ENCODE results near the gene SMYD5.

Gene SMYD5

DNA sequence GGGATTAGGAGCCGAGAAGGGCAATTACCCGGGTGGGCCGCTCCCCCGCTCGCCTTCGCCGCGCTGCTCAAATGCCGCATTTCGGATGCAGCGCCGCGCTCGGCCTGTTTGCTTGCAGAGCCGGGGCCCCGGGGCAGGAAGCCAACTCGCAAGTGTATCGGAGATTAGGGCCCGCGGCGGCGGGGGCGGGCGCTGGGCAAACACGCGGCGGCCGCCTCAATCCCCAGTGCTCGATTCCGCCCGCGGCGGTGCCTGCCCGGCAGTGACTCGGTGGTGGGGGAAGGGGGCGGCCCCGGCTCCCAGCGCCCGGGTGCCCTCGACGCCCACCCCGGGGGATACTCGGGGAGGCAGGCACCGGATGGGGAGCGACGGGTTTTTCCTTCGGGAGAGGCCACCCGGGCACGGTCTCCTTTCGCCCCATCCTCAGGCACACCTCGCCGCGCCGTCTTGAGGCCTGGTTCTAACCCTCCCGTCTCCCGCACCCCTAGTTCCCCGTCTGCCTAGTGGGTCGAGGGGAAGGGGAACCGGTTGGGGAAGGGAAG, 38.3 kb upstream of the SMYD5 start:
- TF ChIP-seq, protein P1, sequence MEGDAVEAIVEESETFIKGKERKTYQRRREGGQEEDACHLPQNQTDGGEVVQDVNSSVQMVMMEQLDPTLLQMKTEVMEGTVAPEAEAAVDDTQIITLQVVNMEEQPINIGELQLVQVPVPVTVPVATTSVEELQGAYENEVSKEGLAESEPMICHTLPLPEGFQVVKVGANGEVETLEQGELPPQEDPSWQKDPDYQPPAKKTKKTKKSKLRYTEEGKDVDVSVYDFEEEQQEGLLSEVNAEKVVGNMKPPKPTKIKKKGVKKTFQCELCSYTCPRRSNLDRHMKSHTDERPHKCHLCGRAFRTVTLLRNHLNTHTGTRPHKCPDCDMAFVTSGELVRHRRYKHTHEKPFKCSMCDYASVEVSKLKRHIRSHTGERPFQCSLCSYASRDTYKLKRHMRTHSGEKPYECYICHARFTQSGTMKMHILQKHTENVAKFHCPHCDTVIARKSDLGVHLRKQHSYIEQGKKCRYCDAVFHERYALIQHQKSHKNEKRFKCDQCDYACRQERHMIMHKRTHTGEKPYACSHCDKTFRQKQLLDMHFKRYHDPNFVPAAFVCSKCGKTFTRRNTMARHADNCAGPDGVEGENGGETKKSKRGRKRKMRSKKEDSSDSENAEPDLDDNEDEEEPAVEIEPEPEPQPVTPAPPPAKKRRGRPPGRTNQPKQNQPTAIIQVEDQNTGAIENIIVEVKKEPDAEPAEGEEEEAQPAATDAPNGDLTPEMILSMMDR (IDR thresholded peaks at IDR 0.05; ENCODE audit: low read depth, low read length), result no peak
- DNase-seq (ENCODE audit: extremely low read depth, low read depth), result no peak

- TF ChIP-seq, protein P1 (IDR thresholded peaks at IDR 0.05; ENCODE audit: low read depth, low read length), result no peak
Measured at GRCh38 chr2:73176205-73176880, 37.7 kb upstream of the SMYD5 start.

DNA sequence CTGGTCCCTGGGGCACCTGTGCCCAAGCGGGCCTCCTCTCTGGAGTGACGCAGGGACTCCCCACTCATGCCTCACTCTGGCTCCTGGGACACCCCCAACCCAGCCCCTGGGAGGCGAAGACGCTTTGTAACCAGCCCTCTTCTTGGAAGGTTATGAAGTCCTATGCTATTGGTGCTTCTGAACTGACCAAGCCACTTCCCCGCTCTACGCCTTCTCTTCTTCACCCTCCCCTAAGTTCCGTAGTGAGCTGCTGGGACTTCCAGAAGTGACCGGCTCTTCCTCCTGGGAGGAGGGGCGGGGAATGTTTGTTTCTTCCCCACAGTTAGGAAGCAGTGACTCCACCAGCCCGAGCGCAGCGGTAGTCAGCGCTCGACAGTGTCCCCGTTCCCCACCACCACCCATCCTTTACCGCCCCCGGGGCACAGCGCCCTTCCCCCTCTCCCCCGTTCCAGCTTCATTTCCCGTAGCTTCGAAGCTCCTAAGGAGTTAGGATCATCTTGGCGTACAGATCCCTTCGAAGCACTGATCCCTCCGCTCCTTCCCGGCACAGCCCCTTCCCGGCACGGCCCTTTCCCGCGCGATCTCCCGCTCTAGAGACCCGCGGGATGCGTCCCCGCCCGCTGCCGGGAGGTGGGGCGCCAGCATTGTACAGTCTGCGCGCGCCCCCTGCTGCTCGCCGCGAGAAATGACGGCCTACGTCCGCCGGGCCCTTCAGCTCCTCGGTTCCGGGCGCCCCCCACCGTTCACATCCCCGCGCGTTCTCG, 37.0 kb upstream of the SMYD5 start:
- DNase-seq (ENCODE audit: extremely low read depth, low read depth), result peak; percentile 54
- TF ChIP-seq, protein P1 (IDR thresholded peaks at IDR 0.05; ENCODE audit: low read depth, low read length), result peak; percentile 88

More at GRCh38 chr2:73176205-73176880, 37.7 kb upstream of the SMYD5 start:
- no peak for DNase-seq (ENCODE audit: extremely low read depth, low read depth)

- no peak for DNase-seq (ENCODE audit: extremely low read depth, low read depth)
- TF ChIP-seq, protein P1 (IDR thresholded peaks at IDR 0.05; ENCODE audit: low read depth, low read length), result no peak
Measured at GRCh38 chr2:73177645-73178255, 36.3 kb upstream of the SMYD5 start.

- TF ChIP-seq, protein P1 (IDR thresholded peaks at IDR 0.05; ENCODE audit: low read depth, low read length), result no peak
- no peak for DNase-seq (ENCODE audit: extremely low read depth, low read depth)
Measured at GRCh38 chr2:73185965-73186364, 28.1 kb upstream of the SMYD5 start.

GRCh38 chr2:73187549-73187948, 26.5 kb upstream of the SMYD5 start:
- TF ChIP-seq, protein P1 (IDR thresholded peaks at IDR 0.05; ENCODE audit: low read depth, low read length), result no peak
- DNase-seq (ENCODE audit: extremely low read depth, low read depth), result no peak
